ENCODE data around the gene PLPP3. TPM values are rescaled to one million over a fixed set of nuclear protein-coding genes. Genes with fewer than 3 reads are reported as not detected.

PLPP3 gene
- total RNA-seq, 2 experiments from 2014 or later = not detected

DNA sequence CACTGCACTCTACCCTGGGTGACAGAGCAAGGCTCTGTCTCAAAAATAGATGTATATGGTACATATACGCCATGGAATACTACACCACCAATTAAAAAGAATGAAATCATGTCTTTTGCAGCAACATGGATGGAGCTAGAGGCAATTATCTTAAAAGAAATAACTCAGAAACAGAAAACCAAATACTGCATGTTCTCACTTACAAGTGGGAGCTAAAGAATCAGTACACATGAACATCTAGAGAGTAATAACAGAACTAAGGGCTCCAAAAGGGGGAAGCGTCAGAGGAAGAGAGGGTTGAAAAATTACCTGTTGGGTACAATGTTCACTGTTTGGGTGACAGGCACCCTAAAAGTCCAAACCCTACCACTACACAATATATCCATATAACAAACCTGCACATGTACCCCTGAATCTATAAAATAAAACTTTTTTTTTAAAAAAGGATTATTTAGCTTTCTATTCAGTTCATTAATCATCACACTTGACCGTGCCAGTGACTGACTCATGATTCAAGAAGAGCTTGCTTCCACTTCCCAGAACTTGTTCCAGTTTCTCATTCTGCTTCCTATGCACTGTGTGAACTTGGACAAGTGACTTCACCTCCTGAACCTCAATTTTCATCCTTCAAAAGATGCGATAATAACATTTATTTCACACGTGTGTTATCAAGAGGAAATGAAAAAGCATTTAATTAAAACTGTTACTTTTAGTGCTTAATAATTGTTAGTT, 109.6 kb downstream of the PLPP3 start:
- Histone ChIP-seq H3K9me3 (ENCODE audit: control insufficient read depth in 1 of 2, insufficient read depth in 1 of 2, low read length in 2 of 2) (no peaks in the 10 kb centered on the region), H3K36me3 (ENCODE audit: insufficient read depth, low read length) (no peaks in the 10 kb centered on the region), H3K4me3 (ENCODE audit: low read length) (no peak overlapping the region), H3K27me3 (ENCODE audit: control insufficient read depth in 1 of 2, insufficient read depth in 2 of 2, low read length in 2 of 2) (no peaks in the 10 kb centered on the region), H3K4me1 (ENCODE audit: insufficient read depth, low read length) (no peaks in the 10 kb centered on the region), H3K27ac (ENCODE audit: low read depth in 1 of 2, low read length in 2 of 2) (no peak overlapping the region)
- H3K9me3 Mint-ChIP-seq = no peaks in the 10 kb centered on the region
- peak in 2 of 14 experiments; percentile 24 to 44 for DNase-seq
- CTCF ChIA-PET = no interaction called here
- peaks cover 11% of the 10 kb centered on the region for H3K27me3 Mint-ChIP-seq
- H3K36me3 Mint-ChIP-seq (ENCODE audit: low read depth) = no peaks in the 10 kb centered on the region
- intact Hi-C loops (cut with DNase I, micrococcal nuclease) = no loop called here
- ATAC-seq (ENCODE audit: poor library complexity) = no peak
- POLR2A ChIA-PET = no interaction called here
- TF ChIP-seq, protein P1, sequence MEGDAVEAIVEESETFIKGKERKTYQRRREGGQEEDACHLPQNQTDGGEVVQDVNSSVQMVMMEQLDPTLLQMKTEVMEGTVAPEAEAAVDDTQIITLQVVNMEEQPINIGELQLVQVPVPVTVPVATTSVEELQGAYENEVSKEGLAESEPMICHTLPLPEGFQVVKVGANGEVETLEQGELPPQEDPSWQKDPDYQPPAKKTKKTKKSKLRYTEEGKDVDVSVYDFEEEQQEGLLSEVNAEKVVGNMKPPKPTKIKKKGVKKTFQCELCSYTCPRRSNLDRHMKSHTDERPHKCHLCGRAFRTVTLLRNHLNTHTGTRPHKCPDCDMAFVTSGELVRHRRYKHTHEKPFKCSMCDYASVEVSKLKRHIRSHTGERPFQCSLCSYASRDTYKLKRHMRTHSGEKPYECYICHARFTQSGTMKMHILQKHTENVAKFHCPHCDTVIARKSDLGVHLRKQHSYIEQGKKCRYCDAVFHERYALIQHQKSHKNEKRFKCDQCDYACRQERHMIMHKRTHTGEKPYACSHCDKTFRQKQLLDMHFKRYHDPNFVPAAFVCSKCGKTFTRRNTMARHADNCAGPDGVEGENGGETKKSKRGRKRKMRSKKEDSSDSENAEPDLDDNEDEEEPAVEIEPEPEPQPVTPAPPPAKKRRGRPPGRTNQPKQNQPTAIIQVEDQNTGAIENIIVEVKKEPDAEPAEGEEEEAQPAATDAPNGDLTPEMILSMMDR (IDR thresholded peaks at IDR 0.05) = no peak
- H3K4me1 Mint-ChIP-seq (ENCODE audit: low read depth) = no peaks in the 10 kb centered on the region
- no peak overlapping the region for H3K27ac Mint-ChIP-seq
- no peak overlapping the region for H3K4me3 Mint-ChIP-seq

GRCh38 chr1:56468518-56468917, 110.8 kb downstream of the PLPP3 start:
- H3K27ac Mint-ChIP-seq = no peak overlapping the region
- intact Hi-C loops (cut with DNase I, micrococcal nuclease) = no loop called here
- Histone ChIP-seq H3K27ac (ENCODE audit: low read depth in 1 of 2, low read length in 2 of 2) (no peak overlapping the region), H3K36me3 (ENCODE audit: insufficient read depth, low read length) (no peaks in the 10 kb centered on the region), H3K27me3 (ENCODE audit: control insufficient read depth in 1 of 2, insufficient read depth in 2 of 2, low read length in 2 of 2) (no peaks in the 10 kb centered on the region), H3K4me3 (ENCODE audit: low read length) (no peak overlapping the region), H3K9me3 (ENCODE audit: control insufficient read depth in 1 of 2, insufficient read depth in 1 of 2, low read length in 2 of 2) (no peaks in the 10 kb centered on the region), H3K4me1 (ENCODE audit: insufficient read depth, low read length) (no peaks in the 10 kb centered on the region)
- no peaks in the 10 kb centered on the region for H3K36me3 Mint-ChIP-seq (ENCODE audit: low read depth)
- ChIA-PET CTCF (no interaction called here), POLR2A (no interaction called here)
- no peaks in the 10 kb centered on the region for H3K9me3 Mint-ChIP-seq
- DNase-seq = no peak
- H3K27me3 Mint-ChIP-seq = peaks cover 11% of the 10 kb centered on the region
- TF ChIP-seq, protein P1 (IDR thresholded peaks at IDR 0.05) = no peak
- ATAC-seq (ENCODE audit: poor library complexity) = no peak
- H3K4me1 Mint-ChIP-seq (ENCODE audit: low read depth) = no peaks in the 10 kb centered on the region
- no peak overlapping the region for H3K4me3 Mint-ChIP-seq

DNA sequence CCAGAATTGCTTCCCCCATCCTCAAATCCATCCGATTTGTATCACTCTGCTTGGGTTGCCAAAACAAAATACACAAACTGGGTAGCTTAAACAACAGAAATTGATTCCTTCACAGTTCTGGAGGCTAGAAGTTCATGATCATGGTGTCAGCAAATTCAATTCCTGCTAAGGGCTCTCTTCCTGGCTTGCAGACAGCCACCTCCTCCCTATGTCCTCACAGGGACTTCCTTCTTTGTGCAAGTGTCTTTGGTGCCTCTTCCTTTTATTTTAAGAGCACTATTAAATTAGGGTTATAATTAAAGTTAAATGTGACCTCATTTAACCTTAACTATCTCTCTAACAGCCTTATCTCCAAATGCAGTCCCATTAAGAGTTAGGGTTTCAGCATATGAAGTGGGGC, 112.8 kb downstream of the PLPP3 start:
- no peak for ATAC-seq (ENCODE audit: poor library complexity)
- H3K4me3 ChIP-seq (ENCODE audit: low read length) = no peak overlapping the region
- no peaks in the 10 kb centered on the region for H3K9me3 ChIP-seq (ENCODE audit: control insufficient read depth in 1 of 2, insufficient read depth in 1 of 2, low read length in 2 of 2)
- CTCF ChIA-PET = no interaction called here
- H3K36me3 ChIP-seq (ENCODE audit: insufficient read depth, low read length) = no peaks in the 10 kb centered on the region
- H3K4me1 ChIP-seq (ENCODE audit: insufficient read depth, low read length) = no peaks in the 10 kb centered on the region
- H3K36me3 Mint-ChIP-seq (ENCODE audit: low read depth) = no peaks in the 10 kb centered on the region
- H3K9me3 Mint-ChIP-seq = no peaks in the 10 kb centered on the region
- no peaks in the 10 kb centered on the region for H3K4me1 Mint-ChIP-seq (ENCODE audit: low read depth)
- no peaks in the 10 kb centered on the region for H3K27me3 ChIP-seq (ENCODE audit: control insufficient read depth in 1 of 2, insufficient read depth in 2 of 2, low read length in 2 of 2)
- intact Hi-C loops (cut with DNase I, micrococcal nuclease) = no loop called here
- H3K4me3 Mint-ChIP-seq = no peak overlapping the region
- no peak overlapping the region for H3K27ac Mint-ChIP-seq
- peaks cover 5% of the 10 kb centered on the region for H3K27me3 Mint-ChIP-seq
- POLR2A ChIA-PET = no interaction called here
- DNase-seq = no peak
- TF ChIP-seq, protein P1 (IDR thresholded peaks at IDR 0.05) = no peak
- H3K27ac ChIP-seq (ENCODE audit: low read depth in 1 of 2, low read length in 2 of 2) = no peak overlapping the region
